ENCODE results near the gene WDFY1. TPM values are rescaled to one million over a fixed set of nuclear protein-coding genes. Genes with fewer than 3 reads are reported as not detected.

The WDFY1 gene
- total and polyA plus RNA-seq, 2 experiments from 2014 or later: 54.5 to 127 TPM

DNA sequence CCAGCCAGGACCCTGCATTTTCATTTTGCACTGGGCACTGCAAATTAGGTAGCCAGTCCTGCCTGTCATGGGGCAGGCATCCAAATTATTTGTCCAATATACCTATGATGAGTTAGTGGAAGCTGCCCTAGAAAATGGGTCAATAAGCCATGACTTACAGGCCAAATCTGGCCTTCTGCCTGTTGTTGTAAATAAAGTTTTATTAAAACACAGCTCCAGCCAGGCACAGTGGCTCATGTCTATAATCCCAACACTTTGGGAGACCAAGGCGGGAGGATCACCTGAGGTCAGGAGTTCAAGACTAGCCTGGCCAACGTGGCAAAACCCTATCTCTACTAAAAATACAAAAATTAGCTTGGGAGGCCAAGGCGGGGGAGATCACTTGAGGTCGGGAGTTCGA lies 116.0 kb downstream of the WDFY1 start:
- Histone ChIP-seq H3K36me3 (ENCODE audit: insufficient read depth) (no peaks in the 10 kb centered on the region), H3K4me1 (ENCODE audit: insufficient read depth) (peaks cover 14% of the 10 kb centered on the region), H3K4me3 (no peak overlapping the region), H3F3A (replicated peaks; ENCODE audit: low read depth) (no peaks in the 10 kb centered on the region), H3K9me2 (ENCODE audit: insufficient read depth) (no peaks in the 10 kb centered on the region), H3K27ac (ENCODE audit: low read depth) (no peak overlapping the region), H4K20me1 (replicated peaks; ENCODE audit: insufficient read depth) (no peaks in the 10 kb centered on the region), H2AFZ (no peak overlapping the region), H3K27me3 (ENCODE audit: insufficient read depth) (no peaks in the 10 kb centered on the region), H3K79me2 (replicated peaks; ENCODE audit: insufficient read depth) (peaks cover 57% of the 10 kb centered on the region), H3K4me2 (no peak overlapping the region)
- no peak for ATAC-seq
- H3K9me3 Mint-ChIP-seq: no peaks in the 10 kb centered on the region
- TF ChIP-seq, protein P1, sequence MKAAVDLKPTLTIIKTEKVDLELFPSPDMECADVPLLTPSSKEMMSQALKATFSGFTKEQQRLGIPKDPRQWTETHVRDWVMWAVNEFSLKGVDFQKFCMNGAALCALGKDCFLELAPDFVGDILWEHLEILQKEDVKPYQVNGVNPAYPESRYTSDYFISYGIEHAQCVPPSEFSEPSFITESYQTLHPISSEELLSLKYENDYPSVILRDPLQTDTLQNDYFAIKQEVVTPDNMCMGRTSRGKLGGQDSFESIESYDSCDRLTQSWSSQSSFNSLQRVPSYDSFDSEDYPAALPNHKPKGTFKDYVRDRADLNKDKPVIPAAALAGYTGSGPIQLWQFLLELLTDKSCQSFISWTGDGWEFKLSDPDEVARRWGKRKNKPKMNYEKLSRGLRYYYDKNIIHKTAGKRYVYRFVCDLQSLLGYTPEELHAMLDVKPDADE (IDR thresholded peaks at IDR 0.05): no peak
- TF ChIP-seq ZNF331 (CRISPR knock-in tag; IDR thresholded peaks at IDR 0.05; ENCODE audit: low read depth): no peak
- TF ChIP-seq STAT1 (IDR thresholded peaks at IDR 0.05; ENCODE audit: unreplicated experiment): no peak
- no peak for TF ChIP-seq NANOG (IDR thresholded peaks at IDR 0.05; ENCODE audit: borderline replicate concordance)
- no peak for TF ChIP-seq ZNF114 (CRISPR knock-in tag; IDR thresholded peaks at IDR 0.05)
- no peak overlapping the region for H3K27ac Mint-ChIP-seq
- H3K4me3 Mint-ChIP-seq: no peak overlapping the region
- H3K27me3 Mint-ChIP-seq (ENCODE audit: insufficient read depth, low read depth, poor library complexity): peaks cover 2% of the 10 kb centered on the region
- H3K4me1 Mint-ChIP-seq: peaks cover 16% of the 10 kb centered on the region
- H3K36me3 Mint-ChIP-seq (ENCODE audit: low read depth): no peaks in the 10 kb centered on the region
- DNase-seq (ENCODE audit: low spot score): no peak

DNA sequence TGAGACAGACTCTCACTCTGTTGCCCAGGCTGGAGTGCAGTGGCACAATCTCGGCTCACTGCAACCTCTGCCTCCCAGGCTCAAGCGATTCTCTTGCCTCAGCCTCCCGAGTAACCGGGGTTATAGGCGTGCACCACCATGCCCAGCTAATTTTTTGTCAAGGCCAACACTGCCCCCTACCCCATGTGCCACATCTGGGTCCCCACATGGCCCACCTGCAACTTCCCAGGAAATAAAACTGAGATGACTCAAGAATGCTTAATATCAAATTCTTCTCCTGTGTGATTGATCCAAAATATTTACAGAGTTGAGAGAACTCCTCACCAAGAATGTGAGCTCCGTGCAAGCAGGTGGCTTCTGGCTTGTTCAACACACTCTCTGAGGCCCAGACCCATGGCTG lies 116.8 kb downstream of the WDFY1 start:
- Histone ChIP-seq H3K79me2 (replicated peaks; ENCODE audit: insufficient read depth) (peaks cover 62% of the 10 kb centered on the region), H2AFZ (no peak overlapping the region), H3K27ac (ENCODE audit: low read depth) (no peak overlapping the region), H4K20me1 (replicated peaks; ENCODE audit: insufficient read depth) (no peaks in the 10 kb centered on the region), H3K4me3 (no peak overlapping the region), H3K4me1 (ENCODE audit: insufficient read depth) (peaks cover 12% of the 10 kb centered on the region), H3K4me2 (no peak overlapping the region), H3K27me3 (ENCODE audit: insufficient read depth) (no peaks in the 10 kb centered on the region), H3K36me3 (ENCODE audit: insufficient read depth) (no peaks in the 10 kb centered on the region), H3K9me2 (ENCODE audit: insufficient read depth) (no peaks in the 10 kb centered on the region), H3F3A (replicated peaks; ENCODE audit: low read depth) (no peaks in the 10 kb centered on the region)
- H3K27ac Mint-ChIP-seq: no peak overlapping the region
- H3K9me3 Mint-ChIP-seq: no peaks in the 10 kb centered on the region
- ATAC-seq (no peak), DNase-seq (ENCODE audit: low spot score) (no peak)
- H3K4me3 Mint-ChIP-seq: no peak overlapping the region
- peaks cover 2% of the 10 kb centered on the region for H3K27me3 Mint-ChIP-seq (ENCODE audit: insufficient read depth, low read depth, poor library complexity)
- H3K36me3 Mint-ChIP-seq (ENCODE audit: low read depth): no peaks in the 10 kb centered on the region
- H3K4me1 Mint-ChIP-seq: peaks cover 12% of the 10 kb centered on the region
- TF ChIP-seq EZH2phosphoT487 (IDR thresholded peaks at IDR 0.05; ENCODE audit: unreplicated experiment) (no peak), CREB1 (CRISPR knock-in tag; IDR thresholded peaks at IDR 0.05; ENCODE audit: low read depth) (no peak), POLR2AphosphoS5 (IDR thresholded peaks at IDR 0.05; ENCODE audit: low read depth) (no peak), EZH2 (IDR thresholded peaks at IDR 0.05; ENCODE audit: low read depth, unreplicated experiment) (no peak)
- TF ChIP-seq, protein P2, sequence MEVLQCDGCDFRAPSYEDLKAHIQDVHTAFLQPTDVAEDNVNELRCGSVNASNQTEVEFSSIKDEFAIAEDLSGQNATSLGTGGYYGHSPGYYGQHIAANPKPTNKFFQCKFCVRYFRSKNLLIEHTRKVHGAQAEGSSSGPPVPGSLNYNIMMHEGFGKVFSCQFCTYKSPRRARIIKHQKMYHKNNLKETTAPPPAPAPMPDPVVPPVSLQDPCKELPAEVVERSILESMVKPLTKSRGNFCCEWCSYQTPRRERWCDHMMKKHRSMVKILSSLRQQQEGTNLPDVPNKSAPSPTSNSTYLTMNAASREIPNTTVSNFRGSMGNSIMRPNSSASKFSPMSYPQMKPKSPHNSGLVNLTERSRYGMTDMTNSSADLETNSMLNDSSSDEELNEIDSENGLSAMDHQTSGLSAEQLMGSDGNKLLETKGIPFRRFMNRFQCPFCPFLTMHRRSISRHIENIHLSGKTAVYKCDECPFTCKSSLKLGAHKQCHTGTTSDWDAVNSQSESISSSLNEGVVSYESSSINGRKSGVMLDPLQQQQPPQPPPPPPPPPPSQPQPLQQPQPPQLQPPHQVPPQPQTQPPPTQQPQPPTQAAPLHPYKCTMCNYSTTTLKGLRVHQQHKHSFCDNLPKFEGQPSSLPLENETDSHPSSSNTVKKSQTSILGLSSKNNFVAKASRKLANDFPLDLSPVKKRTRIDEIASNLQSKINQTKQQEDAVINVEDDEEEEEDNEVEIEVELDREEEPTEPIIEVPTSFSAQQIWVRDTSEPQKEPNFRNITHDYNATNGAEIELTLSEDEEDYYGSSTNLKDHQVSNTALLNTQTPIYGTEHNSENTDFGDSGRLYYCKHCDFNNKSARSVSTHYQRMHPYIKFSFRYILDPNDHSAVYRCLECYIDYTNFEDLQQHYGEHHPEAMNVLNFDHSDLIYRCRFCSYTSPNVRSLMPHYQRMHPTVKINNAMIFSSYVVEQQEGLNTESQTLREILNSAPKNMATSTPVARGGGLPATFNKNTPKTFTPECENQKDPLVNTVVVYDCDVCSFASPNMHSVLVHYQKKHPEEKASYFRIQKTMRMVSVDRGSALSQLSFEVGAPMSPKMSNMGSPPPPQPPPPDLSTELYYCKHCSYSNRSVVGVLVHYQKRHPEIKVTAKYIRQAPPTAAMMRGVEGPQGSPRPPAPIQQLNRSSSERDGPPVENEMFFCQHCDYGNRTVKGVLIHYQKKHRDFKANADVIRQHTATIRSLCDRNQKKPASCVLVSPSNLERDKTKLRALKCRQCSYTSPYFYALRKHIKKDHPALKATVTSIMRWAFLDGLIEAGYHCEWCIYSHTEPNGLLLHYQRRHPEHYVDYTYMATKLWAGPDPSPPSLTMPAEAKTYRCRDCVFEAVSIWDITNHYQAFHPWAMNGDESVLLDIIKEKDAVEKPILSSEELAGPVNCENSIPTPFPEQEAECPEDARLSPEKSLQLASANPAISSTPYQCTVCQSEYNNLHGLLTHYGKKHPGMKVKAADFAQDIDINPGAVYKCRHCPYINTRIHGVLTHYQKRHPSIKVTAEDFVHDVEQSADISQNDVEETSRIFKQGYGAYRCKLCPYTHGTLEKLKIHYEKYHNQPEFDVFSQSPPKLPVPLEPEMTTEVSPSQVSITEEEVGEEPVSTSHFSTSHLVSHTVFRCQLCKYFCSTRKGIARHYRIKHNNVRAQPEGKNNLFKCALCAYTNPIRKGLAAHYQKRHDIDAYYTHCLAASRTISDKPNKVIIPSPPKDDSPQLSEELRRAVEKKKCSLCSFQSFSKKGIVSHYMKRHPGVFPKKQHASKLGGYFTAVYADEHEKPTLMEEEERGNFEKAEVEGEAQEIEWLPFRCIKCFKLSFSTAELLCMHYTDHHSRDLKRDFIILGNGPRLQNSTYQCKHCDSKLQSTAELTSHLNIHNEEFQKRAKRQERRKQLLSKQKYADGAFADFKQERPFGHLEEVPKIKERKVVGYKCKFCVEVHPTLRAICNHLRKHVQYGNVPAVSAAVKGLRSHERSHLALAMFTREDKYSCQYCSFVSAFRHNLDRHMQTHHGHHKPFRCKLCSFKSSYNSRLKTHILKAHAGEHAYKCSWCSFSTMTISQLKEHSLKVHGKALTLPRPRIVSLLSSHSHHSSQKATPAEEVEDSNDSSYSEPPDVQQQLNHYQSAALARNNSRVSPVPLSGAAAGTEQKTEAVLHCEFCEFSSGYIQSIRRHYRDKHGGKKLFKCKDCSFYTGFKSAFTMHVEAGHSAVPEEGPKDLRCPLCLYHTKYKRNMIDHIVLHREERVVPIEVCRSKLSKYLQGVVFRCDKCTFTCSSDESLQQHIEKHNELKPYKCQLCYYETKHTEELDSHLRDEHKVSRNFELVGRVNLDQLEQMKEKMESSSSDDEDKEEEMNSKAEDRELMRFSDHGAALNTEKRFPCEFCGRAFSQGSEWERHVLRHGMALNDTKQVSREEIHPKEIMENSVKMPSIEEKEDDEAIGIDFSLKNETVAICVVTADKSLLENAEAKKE (CRISPR knock-in tag; IDR thresholded peaks at IDR 0.05): no peak
- TF ChIP-seq, protein P3, sequence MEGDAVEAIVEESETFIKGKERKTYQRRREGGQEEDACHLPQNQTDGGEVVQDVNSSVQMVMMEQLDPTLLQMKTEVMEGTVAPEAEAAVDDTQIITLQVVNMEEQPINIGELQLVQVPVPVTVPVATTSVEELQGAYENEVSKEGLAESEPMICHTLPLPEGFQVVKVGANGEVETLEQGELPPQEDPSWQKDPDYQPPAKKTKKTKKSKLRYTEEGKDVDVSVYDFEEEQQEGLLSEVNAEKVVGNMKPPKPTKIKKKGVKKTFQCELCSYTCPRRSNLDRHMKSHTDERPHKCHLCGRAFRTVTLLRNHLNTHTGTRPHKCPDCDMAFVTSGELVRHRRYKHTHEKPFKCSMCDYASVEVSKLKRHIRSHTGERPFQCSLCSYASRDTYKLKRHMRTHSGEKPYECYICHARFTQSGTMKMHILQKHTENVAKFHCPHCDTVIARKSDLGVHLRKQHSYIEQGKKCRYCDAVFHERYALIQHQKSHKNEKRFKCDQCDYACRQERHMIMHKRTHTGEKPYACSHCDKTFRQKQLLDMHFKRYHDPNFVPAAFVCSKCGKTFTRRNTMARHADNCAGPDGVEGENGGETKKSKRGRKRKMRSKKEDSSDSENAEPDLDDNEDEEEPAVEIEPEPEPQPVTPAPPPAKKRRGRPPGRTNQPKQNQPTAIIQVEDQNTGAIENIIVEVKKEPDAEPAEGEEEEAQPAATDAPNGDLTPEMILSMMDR (conservative IDR thresholded peaks at IDR 0.05; ENCODE audit: low read depth in 2 of 2): peak; percentile 21 to 40; a peak in 3 of 4 replicates

Measured in GM23338 (cell line).